Neural cell (in vitro differentiated cells): ENCODE results near the gene MAP3K1.

Experiments
- MXI1 ChIP-seq: fragments of 450-650 bp; conservative IDR thresholded peaks from 2 replicates; pipeline ENCODE4 v1.6.1; 2014; ENCODE audit warnings: antibody characterized with exemption, mild to moderate bottlenecking; ENCODE audit not compliant: poor library complexity, severe bottlenecking
- POLR2AphosphoS5 ChIP-seq: IDR thresholded peaks from 2 replicates; pipeline ENCODE4 v1.6.1; 2012
- RAD21 ChIP-seq: fragments of 450-650 bp; conservative IDR thresholded peaks from 2 replicates; pipeline ENCODE4 v1.6.1; 2014; ENCODE audit warnings: antibody characterized with exemption, mild to moderate bottlenecking, moderate library complexity
- TAF1 ChIP-seq: IDR thresholded peaks from 2 replicates; pipeline ENCODE4 v1.6.1; 2012; ENCODE audit warnings: low read depth
- TF ChIP-seq, protein P1 (sequence below): fragments of 450-650 bp; IDR thresholded peaks from 2 replicates; pipeline ENCODE4 v1.5.1; 2014; ENCODE audit warnings: antibody characterized with exemption, mild to moderate bottlenecking, moderate library complexity; ENCODE audit not compliant: poor library complexity, severe bottlenecking
- TF ChIP-seq, protein P2 (sequence below): IDR thresholded peaks from 2 replicates; pipeline ENCODE4 v1.6.1; 2012; ENCODE audit warnings: borderline replicate concordance

DNA sequence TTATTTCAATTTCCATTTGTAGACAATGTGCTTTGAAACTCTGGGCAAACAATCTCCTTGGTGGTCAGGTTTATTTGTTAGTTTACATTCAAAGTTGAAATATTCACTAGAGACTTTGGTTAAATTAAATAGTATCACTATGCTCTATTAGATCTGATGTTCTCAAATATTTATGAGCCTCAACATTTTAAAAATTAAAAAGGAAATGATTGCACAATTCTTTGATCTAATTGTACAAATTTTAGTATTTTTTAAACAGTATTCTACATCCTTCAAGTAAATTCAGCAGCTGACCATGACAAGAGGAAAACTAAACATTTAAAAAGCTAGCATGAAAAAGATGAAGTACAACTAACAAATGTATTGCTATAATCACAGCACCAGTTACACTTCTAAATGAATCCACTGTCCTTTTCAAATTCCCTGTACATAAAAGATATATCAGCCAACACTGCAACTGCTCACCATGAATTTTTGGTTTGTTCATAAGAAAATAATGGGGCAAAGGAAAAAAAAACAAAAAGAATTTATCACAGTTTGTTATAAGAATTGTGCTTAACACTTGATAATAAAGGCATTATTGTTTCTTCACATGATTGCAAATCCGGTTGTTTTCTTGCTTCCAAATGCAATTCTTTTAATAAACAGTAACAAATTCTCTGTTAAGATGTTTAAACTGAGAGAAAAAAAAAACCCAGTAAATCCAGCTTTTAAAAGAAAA is 104.8 kb downstream of the MAP3K1 start:
- TF ChIP-seq, protein P1, sequence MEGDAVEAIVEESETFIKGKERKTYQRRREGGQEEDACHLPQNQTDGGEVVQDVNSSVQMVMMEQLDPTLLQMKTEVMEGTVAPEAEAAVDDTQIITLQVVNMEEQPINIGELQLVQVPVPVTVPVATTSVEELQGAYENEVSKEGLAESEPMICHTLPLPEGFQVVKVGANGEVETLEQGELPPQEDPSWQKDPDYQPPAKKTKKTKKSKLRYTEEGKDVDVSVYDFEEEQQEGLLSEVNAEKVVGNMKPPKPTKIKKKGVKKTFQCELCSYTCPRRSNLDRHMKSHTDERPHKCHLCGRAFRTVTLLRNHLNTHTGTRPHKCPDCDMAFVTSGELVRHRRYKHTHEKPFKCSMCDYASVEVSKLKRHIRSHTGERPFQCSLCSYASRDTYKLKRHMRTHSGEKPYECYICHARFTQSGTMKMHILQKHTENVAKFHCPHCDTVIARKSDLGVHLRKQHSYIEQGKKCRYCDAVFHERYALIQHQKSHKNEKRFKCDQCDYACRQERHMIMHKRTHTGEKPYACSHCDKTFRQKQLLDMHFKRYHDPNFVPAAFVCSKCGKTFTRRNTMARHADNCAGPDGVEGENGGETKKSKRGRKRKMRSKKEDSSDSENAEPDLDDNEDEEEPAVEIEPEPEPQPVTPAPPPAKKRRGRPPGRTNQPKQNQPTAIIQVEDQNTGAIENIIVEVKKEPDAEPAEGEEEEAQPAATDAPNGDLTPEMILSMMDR = no peak
- TF ChIP-seq POLR2AphosphoS5 (no peak), TAF1 (no peak), MXI1 (no peak), RAD21 (no peak)
- TF ChIP-seq, protein P2, sequence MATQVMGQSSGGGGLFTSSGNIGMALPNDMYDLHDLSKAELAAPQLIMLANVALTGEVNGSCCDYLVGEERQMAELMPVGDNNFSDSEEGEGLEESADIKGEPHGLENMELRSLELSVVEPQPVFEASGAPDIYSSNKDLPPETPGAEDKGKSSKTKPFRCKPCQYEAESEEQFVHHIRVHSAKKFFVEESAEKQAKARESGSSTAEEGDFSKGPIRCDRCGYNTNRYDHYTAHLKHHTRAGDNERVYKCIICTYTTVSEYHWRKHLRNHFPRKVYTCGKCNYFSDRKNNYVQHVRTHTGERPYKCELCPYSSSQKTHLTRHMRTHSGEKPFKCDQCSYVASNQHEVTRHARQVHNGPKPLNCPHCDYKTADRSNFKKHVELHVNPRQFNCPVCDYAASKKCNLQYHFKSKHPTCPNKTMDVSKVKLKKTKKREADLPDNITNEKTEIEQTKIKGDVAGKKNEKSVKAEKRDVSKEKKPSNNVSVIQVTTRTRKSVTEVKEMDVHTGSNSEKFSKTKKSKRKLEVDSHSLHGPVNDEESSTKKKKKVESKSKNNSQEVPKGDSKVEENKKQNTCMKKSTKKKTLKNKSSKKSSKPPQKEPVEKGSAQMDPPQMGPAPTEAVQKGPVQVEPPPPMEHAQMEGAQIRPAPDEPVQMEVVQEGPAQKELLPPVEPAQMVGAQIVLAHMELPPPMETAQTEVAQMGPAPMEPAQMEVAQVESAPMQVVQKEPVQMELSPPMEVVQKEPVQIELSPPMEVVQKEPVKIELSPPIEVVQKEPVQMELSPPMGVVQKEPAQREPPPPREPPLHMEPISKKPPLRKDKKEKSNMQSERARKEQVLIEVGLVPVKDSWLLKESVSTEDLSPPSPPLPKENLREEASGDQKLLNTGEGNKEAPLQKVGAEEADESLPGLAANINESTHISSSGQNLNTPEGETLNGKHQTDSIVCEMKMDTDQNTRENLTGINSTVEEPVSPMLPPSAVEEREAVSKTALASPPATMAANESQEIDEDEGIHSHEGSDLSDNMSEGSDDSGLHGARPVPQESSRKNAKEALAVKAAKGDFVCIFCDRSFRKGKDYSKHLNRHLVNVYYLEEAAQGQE = no peak
